GM12878 (cell line): ENCODE results near the gene ZNF79.

Experiments used
- CHD2 ChIP-seq: IDR thresholded peaks from 2 replicates; pipeline ENCODE4 v1.6.1; 2011; ENCODE audit warnings: low read depth, low read length, improper control_type of control experiment, borderline replicate concordance
- CTCF ChIP-seq, 3 experiments: IDR thresholded peaks in 2 of 3; conservative IDR thresholded peaks in 1 of 3; 2 replicates each; pipeline ENCODE4 v1.5.1; 2011; ENCODE audit warnings: low read depth in 3 of 3, low read length in 3 of 3, mild to moderate bottlenecking in 3 of 3, control low read depth in 2 of 3, moderate library complexity in 2 of 3, inconsistent platforms in 1 of 3, mixed read lengths in 1 of 3; ENCODE audit not compliant: control insufficient read depth in 2 of 3, insufficient read depth in 1 of 3; ENCODE audit errors: extremely low read depth in 1 of 3
- MTA2 ChIP-seq: fragments of 450-650 bp; IDR thresholded peaks from 2 replicates; pipeline ENCODE4 v1.6.1; 2016; ENCODE audit warnings: low read depth, mild to moderate bottlenecking, moderate library complexity
- PBX3 ChIP-seq: IDR thresholded peaks from 2 replicates; pipeline ENCODE4 v1.6.1; 2011; ENCODE audit warnings: mild to moderate bottlenecking, low read depth, low read length, moderate library complexity; ENCODE audit not compliant: insufficient replicate concordance
- SIN3A ChIP-seq: IDR thresholded peaks from 2 replicates; pipeline ENCODE4 v1.6.1; 2012; ENCODE audit warnings: low read depth, low read length, improper control_type of control experiment
- TF ChIP-seq, protein P1 (sequence below): fragments of 450-650 bp; IDR thresholded peaks from 2 replicates; pipeline ENCODE4 v1.6.1; 2018; ENCODE audit warnings: borderline replicate concordance, mild to moderate bottlenecking; ENCODE audit not compliant: partially characterized antibody

DNA sequence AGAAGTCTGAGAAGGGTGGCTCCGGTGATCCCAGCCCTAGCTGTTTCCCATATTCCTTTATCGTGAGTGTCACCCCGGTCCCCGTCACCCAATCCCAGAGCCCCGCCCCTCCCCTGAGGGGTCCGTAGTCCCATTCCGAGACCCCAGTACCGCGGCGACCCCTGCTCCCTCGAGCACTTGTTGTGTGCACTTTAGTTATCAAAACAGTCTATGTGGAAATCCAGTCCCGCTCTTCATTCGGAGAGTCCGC is 27.4 kb downstream of the ZNF79 start:
- TF ChIP-seq PBX3 (no peak), CTCF (IDR thresholded peaks at IDR 0.05 in 2 of 3, conservative IDR thresholded peaks at IDR 0.05 in 1 of 3; ENCODE audit: control insufficient read depth in 2 of 3, extremely low read depth in 1 of 3, insufficient read depth in 1 of 3, low read depth in 3 of 3, low read length in 3 of 3) (no peak), CHD2 (no peak), SIN3A (no peak), MTA2 (no peak)
- TF ChIP-seq, protein P1, sequence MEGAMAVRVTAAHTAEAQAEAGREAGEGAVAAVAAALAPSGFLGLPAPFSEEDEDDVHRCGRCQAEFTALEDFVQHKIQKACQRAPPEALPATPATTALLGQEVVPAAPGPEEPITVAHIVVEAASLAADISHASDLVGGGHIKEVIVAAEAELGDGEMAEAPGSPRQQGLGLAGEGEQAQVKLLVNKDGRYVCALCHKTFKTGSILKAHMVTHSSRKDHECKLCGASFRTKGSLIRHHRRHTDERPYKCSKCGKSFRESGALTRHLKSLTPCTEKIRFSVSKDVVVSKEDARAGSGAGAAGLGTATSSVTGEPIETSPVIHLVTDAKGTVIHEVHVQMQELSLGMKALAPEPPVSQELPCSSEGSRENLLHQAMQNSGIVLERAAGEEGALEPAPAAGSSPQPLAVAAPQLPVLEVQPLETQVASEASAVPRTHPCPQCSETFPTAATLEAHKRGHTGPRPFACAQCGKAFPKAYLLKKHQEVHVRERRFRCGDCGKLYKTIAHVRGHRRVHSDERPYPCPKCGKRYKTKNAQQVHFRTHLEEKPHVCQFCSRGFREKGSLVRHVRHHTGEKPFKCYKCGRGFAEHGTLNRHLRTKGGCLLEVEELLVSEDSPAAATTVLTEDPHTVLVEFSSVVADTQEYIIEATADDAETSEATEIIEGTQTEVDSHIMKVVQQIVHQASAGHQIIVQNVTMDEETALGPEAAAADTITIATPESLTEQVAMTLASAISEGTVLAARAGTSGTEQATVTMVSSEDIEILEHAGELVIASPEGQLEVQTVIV, result no peak
